Neural crest cell (in vitro differentiated cells): Measurements from ENCODE around the gene ADD1. TPM values are rescaled to one million over a fixed set of nuclear protein-coding genes. Genes with fewer than 3 reads are reported as not detected.

ENCODE experiments used
- DNase-seq: peaks from one replicate; pipeline ENCODE4 v3.0.0; 2021; ENCODE audit warnings: low read depth, mixed read lengths, low spot score
- H3K27ac Mint-ChIP-seq: one replicate; pipeline ENCODE4 v1.8.0; 2021; ENCODE audit warnings: mild to moderate bottlenecking, mixed read lengths; ENCODE audit not compliant: unreplicated experiment
- H3K27me3 Mint-ChIP-seq: 2 replicates; pipeline ENCODE4 v1.8.0; 2021; ENCODE audit warnings: low read depth, mild to moderate bottlenecking, mixed read lengths
- H3K36me3 Mint-ChIP-seq: 2 replicates; pipeline ENCODE4 v1.8.0; 2021; ENCODE audit warnings: low read depth, mild to moderate bottlenecking, mixed read lengths
- H3K4me1 Mint-ChIP-seq: 2 replicates; pipeline ENCODE4 v1.8.0; 2021; ENCODE audit warnings: mixed read lengths
- H3K4me3 Mint-ChIP-seq: one replicate; pipeline ENCODE4 v1.8.0; 2021; ENCODE audit warnings: mild to moderate bottlenecking, mixed read lengths
- H3K9me3 Mint-ChIP-seq: 2 replicates; pipeline ENCODE4 v1.8.0; 2021; ENCODE audit warnings: mixed read lengths
- total RNA-seq: library from RNA; stranded (reverse); gene quantifications from 2 replicates; pipeline ENCODE4 v1.2.1, GENCODE V29; 2021
- TF ChIP-seq, protein P1 (sequence below): fragments of 200-600 bp; sonication (generic); conservative IDR thresholded peaks from 2 replicates; pipeline ENCODE4 v1.5.0; 2021; ENCODE audit warnings: antibody characterized with exemption, mild to moderate bottlenecking

The ADD1 gene
- total RNA-seq, 1 donor from 2014 or later, result 230 TPM

DNA sequence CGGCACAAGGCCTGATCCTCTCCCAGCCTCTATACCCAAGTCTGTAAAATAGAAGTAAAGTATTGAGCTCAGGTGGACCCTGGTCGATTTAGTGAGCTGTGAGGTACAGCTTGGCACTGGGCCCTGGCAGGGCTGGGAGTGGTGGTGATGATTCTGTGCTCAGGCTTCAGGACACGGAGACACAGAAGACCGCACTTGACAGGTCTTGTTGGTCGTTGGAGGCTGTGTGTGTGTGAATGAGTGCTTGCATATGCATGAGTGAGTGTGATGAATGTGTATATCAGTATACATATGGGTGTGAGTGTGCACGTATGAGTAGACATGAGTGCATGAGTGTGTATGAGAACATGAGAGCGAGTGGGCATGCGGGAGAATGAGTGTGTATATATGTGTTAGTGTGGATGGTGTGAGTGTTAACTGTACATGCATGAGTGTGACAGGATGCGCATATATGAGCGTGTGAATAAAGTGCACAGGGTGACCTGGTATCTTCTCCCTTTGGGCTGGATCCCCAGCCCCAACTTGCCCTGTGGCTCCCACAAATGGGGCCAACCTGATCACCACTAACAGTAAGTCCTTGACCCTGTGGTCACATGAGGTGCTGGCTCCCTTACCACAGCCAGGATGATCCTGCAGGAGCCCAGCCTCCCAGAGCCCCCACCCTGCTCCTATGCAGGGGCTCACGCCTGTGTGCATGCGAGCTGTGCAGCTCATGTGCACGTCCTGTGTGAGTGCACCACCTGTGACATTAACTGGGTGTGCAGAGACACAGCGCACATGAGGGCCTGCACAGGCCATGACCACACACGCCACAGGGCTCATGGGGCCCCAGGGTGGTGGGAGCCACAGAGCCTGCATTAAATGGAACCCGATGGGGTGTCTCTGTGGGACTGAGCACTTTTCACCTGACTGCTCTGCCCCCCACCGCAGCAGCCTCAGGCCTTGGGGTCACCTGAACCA, 29.9 kb upstream of the ADD1 start:
- Mint-ChIP-seq H3K9me3 (peaks cover 9% of the 10 kb centered on the region), H3K27me3 (no peaks in the 10 kb centered on the region), H3K4me3 (no peak overlapping the region), H3K4me1 (peaks cover 30% of the 10 kb centered on the region), H3K36me3 (peaks cover 7% of the 10 kb centered on the region), H3K27ac (no peak overlapping the region)
- no peak for DNase-seq
- TF ChIP-seq, protein P1, sequence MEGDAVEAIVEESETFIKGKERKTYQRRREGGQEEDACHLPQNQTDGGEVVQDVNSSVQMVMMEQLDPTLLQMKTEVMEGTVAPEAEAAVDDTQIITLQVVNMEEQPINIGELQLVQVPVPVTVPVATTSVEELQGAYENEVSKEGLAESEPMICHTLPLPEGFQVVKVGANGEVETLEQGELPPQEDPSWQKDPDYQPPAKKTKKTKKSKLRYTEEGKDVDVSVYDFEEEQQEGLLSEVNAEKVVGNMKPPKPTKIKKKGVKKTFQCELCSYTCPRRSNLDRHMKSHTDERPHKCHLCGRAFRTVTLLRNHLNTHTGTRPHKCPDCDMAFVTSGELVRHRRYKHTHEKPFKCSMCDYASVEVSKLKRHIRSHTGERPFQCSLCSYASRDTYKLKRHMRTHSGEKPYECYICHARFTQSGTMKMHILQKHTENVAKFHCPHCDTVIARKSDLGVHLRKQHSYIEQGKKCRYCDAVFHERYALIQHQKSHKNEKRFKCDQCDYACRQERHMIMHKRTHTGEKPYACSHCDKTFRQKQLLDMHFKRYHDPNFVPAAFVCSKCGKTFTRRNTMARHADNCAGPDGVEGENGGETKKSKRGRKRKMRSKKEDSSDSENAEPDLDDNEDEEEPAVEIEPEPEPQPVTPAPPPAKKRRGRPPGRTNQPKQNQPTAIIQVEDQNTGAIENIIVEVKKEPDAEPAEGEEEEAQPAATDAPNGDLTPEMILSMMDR, result no peak

DNA sequence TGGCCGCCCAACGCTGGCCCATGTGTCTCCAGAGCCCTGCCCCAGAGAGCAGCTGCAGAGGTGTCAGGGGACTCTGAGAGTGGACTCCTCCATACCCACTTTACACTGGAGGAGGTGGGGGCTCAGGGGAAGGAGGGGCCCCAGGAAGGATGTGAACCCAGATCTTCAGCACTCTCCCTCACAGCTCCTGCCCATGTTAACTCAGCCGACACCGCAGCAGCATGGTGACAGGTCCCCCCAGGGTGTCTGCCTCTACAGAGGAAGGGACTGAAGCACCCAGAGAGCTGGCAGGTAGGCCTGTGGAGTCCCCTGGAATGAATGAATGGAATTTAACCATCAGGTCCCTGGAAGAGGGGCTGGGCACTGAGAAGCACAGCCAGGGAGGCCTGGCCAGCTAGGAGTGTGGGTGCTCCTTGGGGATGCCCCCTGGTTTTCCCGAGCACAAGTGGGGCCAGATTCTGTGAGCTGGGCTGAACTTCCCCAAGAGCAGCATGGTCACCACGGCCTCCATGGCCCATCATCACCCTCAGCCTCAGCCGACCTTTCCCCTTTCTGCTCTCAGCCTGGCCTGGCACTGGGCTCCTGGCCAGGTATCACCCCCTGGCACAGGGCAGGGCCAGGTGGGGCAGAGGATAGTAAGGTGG, 28.9 kb upstream of the ADD1 start:
- peaks cover 9% of the 10 kb centered on the region for H3K9me3 Mint-ChIP-seq
- H3K4me3 Mint-ChIP-seq, result no peak overlapping the region
- peaks cover 30% of the 10 kb centered on the region for H3K4me1 Mint-ChIP-seq
- no peaks in the 10 kb centered on the region for H3K27me3 Mint-ChIP-seq
- TF ChIP-seq, protein P1, result no peak
- DNase-seq, result no peak
- peaks cover 7% of the 10 kb centered on the region for H3K36me3 Mint-ChIP-seq
- no peak overlapping the region for H3K27ac Mint-ChIP-seq

DNA sequence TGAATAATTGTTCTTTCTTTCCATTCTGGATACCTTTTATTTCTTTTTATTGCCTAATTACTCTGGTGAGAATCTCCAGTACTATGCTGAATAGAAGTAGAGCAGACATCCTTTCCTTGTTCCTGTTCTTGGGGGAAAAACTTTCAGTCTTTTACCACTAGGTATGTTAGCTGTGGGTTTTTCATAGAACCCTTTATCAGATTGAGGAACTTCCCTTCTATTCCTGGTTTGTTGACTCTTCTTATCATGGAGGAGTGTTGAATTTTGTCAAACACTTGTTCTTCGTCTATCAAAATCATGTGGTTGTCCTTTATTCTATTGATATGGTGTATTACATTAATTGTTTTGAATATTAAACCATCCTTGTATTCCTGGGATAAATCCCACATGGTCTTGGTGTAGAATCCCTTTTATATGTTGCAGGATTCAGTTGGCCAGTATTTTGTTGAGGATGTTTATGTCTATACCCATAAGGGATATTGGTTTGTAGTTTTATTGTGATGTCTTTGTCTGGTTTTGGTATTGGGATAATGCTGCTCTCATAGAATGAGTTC, 27.2 kb upstream of the ADD1 start:
- H3K27ac Mint-ChIP-seq, result no peak overlapping the region
- DNase-seq, result no peak
- peaks cover 7% of the 10 kb centered on the region for H3K36me3 Mint-ChIP-seq
- H3K4me3 Mint-ChIP-seq, result peak overlapping the region; percentile 87
- no peaks in the 10 kb centered on the region for H3K27me3 Mint-ChIP-seq
- TF ChIP-seq, protein P1, result no peak
- H3K4me1 Mint-ChIP-seq, result peaks cover 18% of the 10 kb centered on the region
- H3K9me3 Mint-ChIP-seq, result peaks cover 9% of the 10 kb centered on the region

DNA sequence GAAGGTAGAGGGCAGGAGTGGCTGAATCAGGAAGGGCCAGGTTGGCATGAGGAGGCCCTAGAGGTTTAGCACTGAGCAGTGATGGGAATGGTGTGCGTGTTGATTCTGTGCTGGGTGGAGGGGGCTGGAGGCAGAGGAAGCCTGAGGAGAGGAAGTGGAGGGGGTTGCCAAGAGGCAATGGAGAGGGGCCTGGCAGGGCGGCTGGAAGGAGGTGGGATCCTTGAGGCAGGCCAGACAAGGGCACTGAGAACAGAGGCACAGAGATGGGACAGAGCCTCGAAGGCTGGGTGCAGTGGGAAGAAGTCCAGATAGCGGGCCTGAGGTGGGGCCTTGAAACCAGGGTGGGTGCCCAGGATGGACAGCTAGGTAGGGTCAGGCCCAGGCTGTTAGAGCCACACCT, 26.5 kb upstream of the ADD1 start:
- Mint-ChIP-seq H3K36me3 (peaks cover 7% of the 10 kb centered on the region), H3K27ac (peak overlapping the region; percentile 83), H3K4me1 (peaks cover 11% of the 10 kb centered on the region), H3K9me3 (peaks cover 9% of the 10 kb centered on the region), H3K27me3 (no peaks in the 10 kb centered on the region), H3K4me3 (peak overlapping the region; percentile 87)
- TF ChIP-seq, protein P1, result no peak
- DNase-seq, result no peak

DNA sequence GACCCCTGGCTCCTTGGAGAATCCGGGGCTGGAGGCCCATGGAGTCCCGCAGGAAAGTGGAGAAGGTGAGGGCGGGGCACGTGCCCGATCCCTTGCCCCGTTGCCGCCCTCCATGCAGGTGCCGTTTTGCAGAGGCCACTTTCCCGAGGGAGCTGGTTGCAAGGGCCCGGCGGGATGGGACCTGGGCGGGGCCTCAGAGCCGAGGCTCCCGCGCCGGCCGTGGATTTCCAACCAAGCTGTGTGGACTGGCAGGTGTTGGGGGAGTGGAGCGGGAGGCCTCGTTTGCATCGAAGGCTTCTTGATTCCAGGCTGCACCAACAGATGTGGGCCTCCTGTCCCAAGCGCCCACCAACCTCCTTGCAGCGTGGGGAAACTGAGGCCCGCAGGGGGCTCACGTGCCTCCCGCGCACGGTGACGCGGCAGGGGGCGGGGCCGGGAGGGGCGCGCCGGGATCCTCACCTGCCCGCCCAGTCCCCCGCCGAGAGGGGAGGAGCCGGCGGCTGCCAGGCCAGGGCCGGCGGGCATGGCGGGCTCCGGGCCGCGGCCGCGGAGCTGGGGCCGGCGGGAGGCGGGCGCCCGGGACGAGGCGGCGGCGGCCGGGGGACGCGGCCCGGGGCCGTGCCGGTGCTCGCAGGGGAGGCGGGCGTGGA, 25.8 kb upstream of the ADD1 start:
- Mint-ChIP-seq H3K4me1 (peaks cover 11% of the 10 kb centered on the region), H3K36me3 (peaks cover 7% of the 10 kb centered on the region), H3K27me3 (no peaks in the 10 kb centered on the region), H3K9me3 (peaks cover 9% of the 10 kb centered on the region), H3K27ac (no peak overlapping the region), H3K4me3 (peak overlapping the region; percentile 87)
- no peak for DNase-seq
- TF ChIP-seq, protein P1, result no peak
